ENCODE data around the gene SLX9.

- TF ChIP-seq CTCF (IDR thresholded peaks at IDR 0.05) (no peak), POLR2A (IDR thresholded peaks at IDR 0.05) (no peak)
These were observed 31.2 kb downstream of the SLX9 start for GRCh38 chr21:44970766-44971671.

Measured in breast epithelium (tissue), 3 donors.